Glutamatergic neuron (in vitro differentiated cells): ENCODE data around the gene OR10H5. TPM values are rescaled to one million over a fixed set of nuclear protein-coding genes. Genes with fewer than 3 reads are reported as not detected.
"Not testable (repeated sequence)": the region's sequence is repeated elsewhere in the genome, so short reads cannot be mapped to it uniquely, and the experiment has no call there.

Source experiments
- DNase-seq: peaks from one replicate; pipeline ENCODE4 v3.0.0; 2022
- H3K27ac Mint-ChIP-seq: one replicate; pipeline ENCODE4 v1.8.0; 2020; ENCODE audit warnings: mild to moderate bottlenecking, mixed read lengths, inconsistent platforms; ENCODE audit not compliant: unreplicated experiment
- H3K27me3 Mint-ChIP-seq: one replicate; pipeline ENCODE4 v1.8.0; 2020; ENCODE audit warnings: mild to moderate bottlenecking, moderate library complexity, mixed read lengths, inconsistent platforms; ENCODE audit not compliant: unreplicated experiment
- H3K36me3 Mint-ChIP-seq: one replicate; pipeline ENCODE4 v1.8.0; 2020; ENCODE audit warnings: mild to moderate bottlenecking, mixed read lengths, inconsistent platforms; ENCODE audit not compliant: unreplicated experiment
- H3K4me1 Mint-ChIP-seq: one replicate; pipeline ENCODE4 v1.8.0; 2020; ENCODE audit warnings: mild to moderate bottlenecking, low read depth, mixed read lengths, inconsistent platforms; ENCODE audit not compliant: unreplicated experiment
- H3K4me3 Mint-ChIP-seq: one replicate; pipeline ENCODE4 v1.8.0; 2020; ENCODE audit warnings: mild to moderate bottlenecking, mixed read lengths, inconsistent platforms; ENCODE audit not compliant: unreplicated experiment
- H3K9me3 Mint-ChIP-seq: one replicate; pipeline ENCODE4 v1.8.0; 2020; ENCODE audit warnings: mild to moderate bottlenecking, moderate library complexity, mixed read lengths, inconsistent platforms; ENCODE audit not compliant: unreplicated experiment
- total RNA-seq: library from RNA; stranded (reverse); fragmentation: NEBNext Ultra II Directional; extraction: Animal tissue kit (Norgen Biotek cat#: 25700); gene quantifications from one replicate; pipeline ENCODE4 v1.2.1, GENCODE V29; 2021; ENCODE audit not compliant: unreplicated experiment
- TF ChIP-seq, protein P1 (sequence below): fragments of 200-600 bp; sonication (generic); IDR thresholded peaks from one replicate; pipeline ENCODE4 v1.5.0; 2021; ENCODE audit not compliant: partially characterized antibody, unreplicated experiment

OR10H5 gene
- total RNA-seq, 1 donor from 2014 or later, result not detected

DNA sequence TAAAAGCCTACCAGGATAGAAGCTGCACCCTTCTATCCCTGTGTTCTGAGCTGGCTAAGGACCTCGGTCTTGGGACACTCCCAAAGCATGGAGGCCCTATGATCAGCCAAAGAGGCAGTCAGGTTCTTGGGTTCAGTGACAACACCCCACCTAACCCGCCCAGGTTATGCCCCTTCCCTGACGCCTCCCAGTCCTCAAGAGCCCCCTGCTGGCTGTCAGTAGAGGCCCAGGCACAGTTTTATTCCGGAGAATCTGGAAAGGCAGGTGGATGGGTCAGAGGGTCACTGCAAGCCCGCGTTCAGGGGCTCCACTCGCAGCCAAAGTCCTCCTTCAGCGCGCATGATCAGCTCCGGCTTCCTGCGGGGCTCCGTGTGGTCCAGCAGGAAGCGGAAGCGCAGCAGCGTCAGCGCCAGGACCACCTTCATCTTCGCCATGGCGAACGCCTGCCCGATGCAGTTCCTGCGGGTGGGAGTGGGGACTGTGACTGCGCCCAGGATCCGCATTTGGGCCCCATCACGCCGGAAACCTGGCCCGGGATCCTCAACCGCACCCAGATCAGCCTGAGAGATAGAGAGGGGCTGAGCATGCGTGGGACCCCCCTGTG is 27.4 kb upstream of the OR10H5 start:
- H3K9me3 Mint-ChIP-seq, result peaks cover 3% of the 10 kb centered on the region
- H3K27me3 Mint-ChIP-seq, result peaks cover 3% of the 10 kb centered on the region
- H3K27ac Mint-ChIP-seq, result no peak overlapping the region
- TF ChIP-seq, protein P1, sequence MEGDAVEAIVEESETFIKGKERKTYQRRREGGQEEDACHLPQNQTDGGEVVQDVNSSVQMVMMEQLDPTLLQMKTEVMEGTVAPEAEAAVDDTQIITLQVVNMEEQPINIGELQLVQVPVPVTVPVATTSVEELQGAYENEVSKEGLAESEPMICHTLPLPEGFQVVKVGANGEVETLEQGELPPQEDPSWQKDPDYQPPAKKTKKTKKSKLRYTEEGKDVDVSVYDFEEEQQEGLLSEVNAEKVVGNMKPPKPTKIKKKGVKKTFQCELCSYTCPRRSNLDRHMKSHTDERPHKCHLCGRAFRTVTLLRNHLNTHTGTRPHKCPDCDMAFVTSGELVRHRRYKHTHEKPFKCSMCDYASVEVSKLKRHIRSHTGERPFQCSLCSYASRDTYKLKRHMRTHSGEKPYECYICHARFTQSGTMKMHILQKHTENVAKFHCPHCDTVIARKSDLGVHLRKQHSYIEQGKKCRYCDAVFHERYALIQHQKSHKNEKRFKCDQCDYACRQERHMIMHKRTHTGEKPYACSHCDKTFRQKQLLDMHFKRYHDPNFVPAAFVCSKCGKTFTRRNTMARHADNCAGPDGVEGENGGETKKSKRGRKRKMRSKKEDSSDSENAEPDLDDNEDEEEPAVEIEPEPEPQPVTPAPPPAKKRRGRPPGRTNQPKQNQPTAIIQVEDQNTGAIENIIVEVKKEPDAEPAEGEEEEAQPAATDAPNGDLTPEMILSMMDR, result no peak
- no peaks in the 10 kb centered on the region for H3K4me1 Mint-ChIP-seq
- no peaks in the 10 kb centered on the region for H3K36me3 Mint-ChIP-seq
- no peak for DNase-seq
- no peak overlapping the region for H3K4me3 Mint-ChIP-seq

DNA sequence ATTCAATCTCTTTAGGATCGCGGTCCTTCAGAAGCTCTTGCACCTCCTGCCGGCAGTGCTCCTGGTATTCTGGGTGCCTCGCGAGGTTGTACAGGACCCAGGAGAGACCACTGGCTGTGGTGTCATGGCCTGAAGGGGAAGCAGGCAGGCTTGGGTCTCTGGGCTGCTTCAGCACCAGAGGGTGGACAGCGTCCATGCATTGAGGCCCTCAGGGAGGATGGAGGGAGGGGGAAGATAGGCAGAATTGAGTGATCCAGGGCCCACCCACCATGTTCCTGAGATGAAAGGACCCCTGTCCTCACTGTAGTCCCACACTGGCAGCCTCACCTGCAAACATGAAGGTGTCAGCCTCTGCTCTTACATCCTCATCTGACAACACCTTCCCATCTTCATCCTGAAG is 17.9 kb upstream of the OR10H5 start:
- DNase-seq, result no peak
- H3K36me3 Mint-ChIP-seq, result peaks cover 4% of the 10 kb centered on the region
- no peaks in the 10 kb centered on the region for H3K4me1 Mint-ChIP-seq

DNA sequence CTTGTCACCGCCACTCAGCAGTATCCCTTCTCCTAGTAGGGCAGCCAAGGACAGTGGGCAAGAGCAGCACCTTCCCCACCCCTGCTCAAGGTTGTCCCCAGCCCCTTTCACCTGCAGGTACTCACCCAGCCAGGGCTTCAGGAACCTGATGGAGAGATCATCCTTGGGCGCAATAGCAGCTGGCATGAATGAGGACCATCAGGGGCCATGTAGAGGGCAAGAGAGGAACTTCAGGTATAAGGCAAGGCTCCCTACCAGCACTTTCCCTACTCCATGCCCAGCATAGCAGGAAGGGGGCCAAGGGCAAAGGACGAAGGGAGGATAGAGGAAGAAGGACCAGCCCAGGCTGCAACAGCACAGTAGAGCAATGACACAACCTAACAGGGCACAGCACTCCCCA is 13.3 kb upstream of the OR10H5 start:
- peaks cover 10% of the 10 kb centered on the region for H3K9me3 Mint-ChIP-seq
- not testable (repeated sequence) for H3K4me3 Mint-ChIP-seq, H3K27ac Mint-ChIP-seq, H3K36me3 Mint-ChIP-seq, H3K4me1 Mint-ChIP-seq, DNase-seq
- H3K27me3 Mint-ChIP-seq, result peaks cover 10% of the 10 kb centered on the region

More for the DNA sequence above, 17.9 kb upstream of the OR10H5 start:
- Mint-ChIP-seq H3K27ac (no peak overlapping the region), H3K9me3 (peaks cover 4% of the 10 kb centered on the region), H3K27me3 (peaks cover 4% of the 10 kb centered on the region), H3K4me3 (no peak overlapping the region)
- TF ChIP-seq, protein P1, result no peak

DNA sequence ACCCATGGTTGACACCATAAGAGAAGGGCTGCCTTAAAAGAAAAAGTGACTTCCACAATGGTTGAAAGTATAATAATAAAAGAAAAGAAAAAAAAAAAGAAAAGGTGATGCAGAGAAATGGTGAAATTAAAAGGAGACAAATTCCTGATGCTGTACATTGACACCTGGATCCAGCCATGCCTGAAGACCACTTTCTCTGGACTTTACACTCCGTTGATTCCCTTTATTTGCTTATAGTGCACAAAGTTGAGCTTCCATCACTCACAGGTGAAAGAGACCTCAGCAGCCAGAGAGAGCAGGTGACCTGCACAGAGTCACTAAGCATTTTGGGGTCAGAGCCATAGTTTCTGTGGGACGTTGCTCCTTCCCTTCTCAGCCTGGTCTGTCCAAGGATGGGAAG is 12.2 kb upstream of the OR10H5 start:
- TF ChIP-seq, protein P1, result no peak
- peaks cover 10% of the 10 kb centered on the region for H3K9me3 Mint-ChIP-seq
- H3K36me3 Mint-ChIP-seq, result peaks cover 4% of the 10 kb centered on the region
- no peak for DNase-seq
- H3K4me3 Mint-ChIP-seq, result no peak overlapping the region
- peaks cover 12% of the 10 kb centered on the region for H3K27me3 Mint-ChIP-seq
- no peak overlapping the region for H3K27ac Mint-ChIP-seq
- H3K4me1 Mint-ChIP-seq, result no peaks in the 10 kb centered on the region

DNA sequence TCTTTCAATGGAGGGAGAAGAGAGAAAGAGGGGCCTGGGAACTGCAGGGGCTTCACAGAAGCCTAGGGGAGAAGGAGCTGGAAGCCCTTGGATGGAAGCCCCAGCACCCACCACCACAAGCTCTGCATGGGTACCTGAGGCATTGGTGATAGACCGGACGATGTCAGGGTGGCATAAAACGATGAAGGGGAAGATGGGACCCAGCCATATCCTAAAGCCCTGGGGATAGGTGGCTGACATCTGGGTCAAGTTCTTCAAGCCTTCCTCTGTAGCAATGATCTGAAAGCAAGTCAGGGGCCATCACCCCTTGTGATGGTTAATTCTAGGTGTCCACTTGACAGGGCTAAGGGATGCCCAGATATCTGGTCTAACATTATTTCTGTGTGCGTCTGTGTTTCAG is 11.2 kb upstream of the OR10H5 start:
- Mint-ChIP-seq H3K36me3 (peaks cover 4% of the 10 kb centered on the region), H3K27ac (no peak overlapping the region), H3K27me3 (peaks cover 12% of the 10 kb centered on the region), H3K4me3 (no peak overlapping the region), H3K9me3 (peaks cover 10% of the 10 kb centered on the region), H3K4me1 (no peaks in the 10 kb centered on the region)
- no peak for DNase-seq
- TF ChIP-seq, protein P1, result no peak
